Measurements from ENCODE around the gene GFOD1.

Gene GFOD1

DNA sequence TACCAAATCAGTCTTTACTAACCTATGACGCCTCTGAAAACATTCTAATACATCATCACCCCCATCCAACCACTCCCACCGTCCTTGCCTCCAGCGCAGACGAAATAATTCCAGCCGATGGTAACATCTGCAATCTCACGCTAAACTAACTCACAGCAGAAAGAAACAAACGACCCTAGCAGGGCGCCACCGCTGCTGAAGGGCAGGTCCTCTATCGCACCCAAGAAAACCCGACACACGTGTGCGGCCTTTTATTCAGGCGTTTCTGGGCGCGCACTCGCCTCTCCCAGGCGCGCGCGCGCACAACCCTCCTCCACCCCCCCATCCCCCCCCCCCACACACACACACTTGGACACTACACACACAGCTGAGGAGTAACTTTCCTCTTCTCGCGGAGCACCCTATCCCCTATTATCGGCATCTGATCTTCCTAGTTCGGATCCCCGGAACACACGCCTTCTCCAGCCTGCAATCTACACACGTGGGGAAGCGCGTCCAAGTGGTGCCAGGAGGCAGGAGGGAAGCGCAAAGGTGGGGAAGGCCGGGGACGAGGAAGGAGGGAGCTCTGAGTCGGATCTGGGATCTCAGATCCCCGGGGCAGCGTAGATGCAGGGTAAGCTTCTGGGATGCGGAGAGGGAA, 1.4 kb downstream of the GFOD1 start:
- DNase-seq: peak; percentile 48

DNA sequence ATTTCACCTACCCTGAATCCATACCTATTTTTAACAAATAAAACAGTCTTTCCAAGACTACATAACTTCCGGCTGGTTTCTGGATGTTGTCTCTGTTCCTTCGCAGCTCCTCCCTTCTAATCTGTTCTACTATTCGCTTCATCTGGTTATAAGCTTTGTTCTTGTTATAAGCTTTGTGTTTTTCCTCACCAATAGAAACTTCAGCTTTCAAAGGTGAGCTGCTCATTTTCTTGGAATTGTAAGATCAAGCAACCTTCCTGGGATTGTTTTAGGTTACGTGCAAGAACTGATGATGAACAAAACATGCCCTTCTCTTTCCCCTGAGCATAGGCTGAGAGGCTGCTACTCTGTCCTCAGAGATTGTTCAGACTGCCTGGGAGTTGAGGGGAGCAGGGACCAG, 2.1 kb downstream of the GFOD1 start:
- no peak for DNase-seq

DNA sequence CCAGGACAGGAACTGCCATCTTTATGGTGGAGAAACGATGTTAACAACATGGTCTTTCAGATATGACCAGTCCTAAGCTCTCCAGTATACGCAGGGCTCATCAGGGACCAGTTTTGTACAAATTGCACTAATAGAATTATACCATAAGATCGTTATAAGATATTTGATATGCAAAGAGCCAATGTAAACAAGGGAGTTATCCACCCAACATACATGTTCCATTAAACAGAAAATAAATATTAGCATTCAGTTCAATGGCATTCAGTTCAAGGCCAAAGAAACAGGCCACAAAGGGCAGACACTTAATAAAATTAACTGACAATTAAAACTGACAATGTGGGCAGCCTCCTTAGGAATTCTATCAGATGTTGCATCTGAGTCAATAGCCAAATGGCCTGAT, 2.6 kb downstream of the GFOD1 start:
- DNase-seq: no peak

GRCh38 chr6:13484138-13484708, 3.2 kb downstream of the GFOD1 start:
- no peak for DNase-seq

- DNase-seq: no peak
These were observed 6.5 kb downstream of the GFOD1 start for GRCh38 chr6:13480631-13481501.

DNA sequence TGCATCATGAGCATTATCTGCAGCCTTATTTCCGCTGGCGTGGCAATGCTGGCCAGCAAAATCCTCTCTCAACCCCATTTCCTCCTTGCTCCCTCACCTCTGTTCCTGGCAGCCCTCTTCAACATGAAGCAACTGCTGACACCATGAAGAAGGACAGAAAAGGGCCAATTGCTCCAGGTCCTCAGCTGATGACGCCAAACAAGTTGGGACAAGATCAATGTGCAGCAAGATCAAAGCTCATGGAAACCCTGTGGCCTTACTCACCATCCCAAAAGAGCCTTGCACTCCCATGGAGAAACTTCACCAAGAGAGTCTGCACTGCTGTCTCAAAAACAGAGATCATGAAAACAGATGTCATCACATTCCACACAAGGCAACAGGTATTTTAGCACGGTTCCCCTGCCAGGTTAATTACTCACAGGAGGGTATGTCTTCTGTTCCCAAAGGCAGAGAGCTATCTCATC, 7.4 kb downstream of the GFOD1 start:
- DNase-seq: no peak

GRCh38 chr6:13479206-13479800, 8.1 kb downstream of the GFOD1 start:
- no peak for DNase-seq

DNA sequence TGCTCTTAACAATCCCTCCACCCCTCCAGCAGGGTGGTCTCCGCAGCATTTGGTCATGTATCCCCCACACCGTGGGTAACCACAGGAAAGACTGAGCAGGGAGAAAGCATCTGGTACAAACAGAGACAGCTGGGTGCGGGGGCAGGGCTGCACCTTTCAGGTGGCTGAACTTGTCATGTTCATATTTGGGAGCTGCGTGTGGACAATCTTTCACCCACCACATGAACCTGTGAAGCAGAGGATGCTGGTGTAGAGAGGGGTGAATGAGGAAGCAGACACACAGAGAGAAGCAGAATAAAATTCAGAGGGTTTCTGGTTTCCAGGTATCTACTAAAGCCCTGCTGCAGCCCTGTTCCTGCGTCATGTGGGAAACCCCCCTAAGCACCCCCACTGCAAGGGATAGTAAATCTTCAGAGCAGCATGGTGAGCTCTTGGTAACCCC, 8.9 kb downstream of the GFOD1 start:
- DNase-seq: no peak

- no peak for DNase-seq
These were observed 12.6 kb downstream of the GFOD1 start for GRCh38 chr6:13474787-13475186.

DNA sequence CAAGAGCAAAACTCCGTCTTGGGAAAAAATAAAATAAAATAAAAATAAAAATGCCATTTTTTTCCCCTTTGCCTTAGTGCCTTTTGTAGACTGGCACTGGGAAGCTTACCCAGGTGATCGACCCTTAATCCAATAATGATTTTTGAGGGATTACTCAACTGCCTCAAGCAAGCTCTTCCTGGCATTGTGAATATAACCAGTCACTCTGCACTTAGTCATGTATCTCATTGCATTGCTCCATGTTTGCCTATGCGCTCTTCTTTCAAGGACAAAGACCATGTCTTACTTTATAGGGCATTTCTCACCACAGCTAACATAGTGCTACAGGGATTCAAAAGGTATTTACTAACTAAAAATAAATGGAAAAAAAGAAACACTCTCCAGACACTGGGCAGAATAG, 13.0 kb downstream of the GFOD1 start:
- no peak for DNase-seq

DNA sequence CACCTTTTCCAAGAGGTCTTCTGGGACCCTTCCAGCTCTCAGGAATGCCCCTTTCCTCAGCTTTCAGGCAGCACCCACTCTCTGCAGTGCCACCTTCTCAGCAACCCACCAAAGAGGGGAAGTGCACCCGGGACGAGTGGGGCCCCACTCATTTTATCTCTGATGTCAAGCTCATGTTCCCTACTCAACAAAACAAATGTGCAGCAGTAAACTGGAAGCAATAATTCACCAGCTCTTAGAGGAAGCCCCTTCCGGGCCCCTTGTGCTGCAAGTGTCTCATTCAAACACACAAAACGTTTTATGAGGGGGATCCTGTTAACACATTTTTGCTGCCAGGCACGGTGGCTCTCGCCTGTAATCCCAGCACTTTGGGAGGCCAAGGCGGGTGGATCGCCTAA, 13.6 kb downstream of the GFOD1 start:
- no peak for DNase-seq

DNA sequence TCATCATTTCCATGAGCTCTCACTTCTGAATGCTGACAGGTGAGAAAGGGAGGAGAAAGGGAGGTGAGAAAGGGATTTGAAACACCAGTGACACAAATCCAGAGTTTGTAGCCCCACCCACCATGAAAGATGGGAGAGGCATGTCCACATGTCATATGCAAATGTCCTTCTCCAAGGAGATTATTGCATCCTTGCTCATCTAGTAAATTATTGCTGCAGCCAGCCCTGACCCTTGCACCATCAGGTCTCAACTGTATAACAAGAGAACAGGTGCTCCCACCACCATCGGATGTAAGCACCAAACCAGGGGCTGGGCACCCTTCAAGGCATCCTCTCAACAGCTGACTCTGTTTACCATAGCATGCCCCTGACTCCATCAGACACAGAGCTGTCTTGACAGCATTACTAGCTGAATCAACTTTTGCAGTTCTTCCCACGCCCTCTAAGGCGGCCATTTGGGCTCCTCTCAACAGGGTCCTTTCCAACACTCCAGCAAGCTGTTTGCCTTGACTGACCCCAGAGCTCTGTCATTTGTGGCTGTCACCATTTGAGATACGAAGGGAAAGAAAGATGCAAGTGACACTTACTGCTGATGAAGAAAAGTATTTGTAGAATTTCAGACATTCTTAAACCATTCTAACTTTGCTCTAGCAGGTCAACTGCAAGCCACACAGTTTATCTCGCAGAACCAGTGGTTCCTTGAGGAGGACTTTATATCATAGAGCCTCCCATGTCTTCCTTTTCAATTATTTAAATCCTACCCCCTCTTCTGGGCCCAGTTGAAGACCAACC, 14.2 kb downstream of the GFOD1 start:
- DNase-seq: no peak

DNA sequence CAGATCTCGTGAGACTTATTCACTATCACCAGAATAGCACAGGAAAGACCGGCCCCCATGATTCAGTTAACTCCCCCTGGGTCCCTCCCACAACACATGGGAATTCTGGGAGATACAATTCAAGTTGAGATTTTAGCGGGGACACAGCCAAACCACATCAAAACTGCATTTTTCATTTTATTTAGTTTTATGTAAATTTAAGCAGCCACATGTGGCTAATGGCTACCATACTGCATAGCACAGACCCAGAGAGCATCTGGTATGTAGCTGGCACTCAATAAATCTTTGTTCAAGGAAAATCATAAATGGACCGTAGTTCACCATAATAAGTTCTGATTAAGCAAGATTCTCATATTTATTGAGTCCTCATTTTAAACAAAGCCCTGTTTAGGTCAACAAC, 15.3 kb downstream of the GFOD1 start:
- no peak for DNase-seq

DNA sequence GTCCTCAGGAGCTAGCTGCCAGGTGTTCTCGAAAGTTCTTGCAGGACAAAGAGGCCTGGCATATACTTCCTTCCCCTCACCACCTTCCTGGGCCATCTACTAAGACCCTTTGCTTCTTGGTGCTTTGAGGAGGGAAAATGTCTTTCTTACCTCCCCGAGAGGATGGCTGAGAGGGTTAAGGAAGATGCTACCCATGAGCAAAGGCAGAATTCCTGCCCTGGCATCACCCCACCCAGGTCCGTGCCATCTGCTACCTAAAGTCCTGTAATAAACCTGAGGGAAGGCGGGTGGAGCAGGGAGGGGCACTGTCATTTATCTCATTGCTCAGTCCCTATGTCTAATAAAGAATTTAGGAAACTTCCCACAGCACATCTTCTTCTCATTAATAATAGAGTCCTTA, 16.2 kb downstream of the GFOD1 start:
- DNase-seq: no peak

GRCh38 chr6:13470238-13471140, 16.9 kb downstream of the GFOD1 start:
- no peak for DNase-seq

DNA sequence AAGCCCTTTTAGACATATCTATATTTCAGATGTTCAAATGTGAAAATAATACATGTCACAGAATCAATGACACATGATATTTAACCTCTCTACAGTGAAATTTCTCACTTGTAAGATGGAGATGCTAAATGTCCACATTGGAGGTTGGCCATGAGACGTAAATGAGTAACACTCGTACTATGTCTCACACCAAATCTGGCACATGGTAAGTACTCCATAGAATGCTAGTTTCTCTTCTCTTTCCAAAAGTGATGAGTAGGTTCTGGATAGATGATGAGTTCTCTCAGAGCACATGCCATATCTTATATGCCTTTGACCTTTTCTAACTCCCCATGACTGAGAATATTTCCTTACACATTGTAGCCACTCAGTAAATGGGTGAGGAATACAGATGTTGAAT, 17.7 kb downstream of the GFOD1 start:
- no peak for DNase-seq

DNA sequence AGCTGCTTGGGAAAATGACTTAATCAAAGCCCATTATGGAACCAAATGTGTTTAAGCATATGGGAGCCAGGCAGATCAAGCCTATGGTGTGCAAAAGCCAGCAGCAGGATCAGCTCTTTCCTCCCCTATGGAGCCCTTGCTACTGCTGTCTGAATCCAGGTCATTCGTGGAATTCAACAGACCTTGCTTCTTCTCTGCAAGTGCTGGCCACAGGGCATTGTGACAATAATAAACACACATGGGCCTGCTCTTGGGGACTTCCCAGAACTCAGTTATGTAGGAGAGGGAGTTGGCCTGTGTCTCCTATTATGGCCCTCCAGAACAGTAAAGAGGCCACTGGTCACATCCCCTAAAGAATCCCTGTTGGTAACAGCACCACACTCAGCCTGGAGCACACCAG, 18.6 kb downstream of the GFOD1 start:
- no peak for DNase-seq

DNA sequence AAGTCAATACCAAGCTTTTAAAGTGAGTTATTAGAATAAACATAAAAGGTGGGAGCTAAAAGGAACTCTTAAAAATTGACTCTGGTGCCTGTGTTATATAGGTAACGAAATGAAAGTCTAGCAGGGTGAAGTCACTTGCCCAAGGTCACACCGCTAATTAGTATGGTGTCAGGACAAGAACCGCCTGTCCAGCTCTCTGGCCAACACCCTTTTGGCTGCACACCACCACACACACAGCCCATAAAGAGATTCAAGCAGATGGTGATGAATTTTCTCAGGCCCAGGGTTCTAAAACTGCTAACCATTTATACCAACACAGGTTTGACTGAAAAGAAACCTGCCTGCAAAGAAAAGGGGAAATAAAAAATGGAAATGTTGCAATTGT, 20.2 kb downstream of the GFOD1 start:
- DNase-seq: no peak

DNA sequence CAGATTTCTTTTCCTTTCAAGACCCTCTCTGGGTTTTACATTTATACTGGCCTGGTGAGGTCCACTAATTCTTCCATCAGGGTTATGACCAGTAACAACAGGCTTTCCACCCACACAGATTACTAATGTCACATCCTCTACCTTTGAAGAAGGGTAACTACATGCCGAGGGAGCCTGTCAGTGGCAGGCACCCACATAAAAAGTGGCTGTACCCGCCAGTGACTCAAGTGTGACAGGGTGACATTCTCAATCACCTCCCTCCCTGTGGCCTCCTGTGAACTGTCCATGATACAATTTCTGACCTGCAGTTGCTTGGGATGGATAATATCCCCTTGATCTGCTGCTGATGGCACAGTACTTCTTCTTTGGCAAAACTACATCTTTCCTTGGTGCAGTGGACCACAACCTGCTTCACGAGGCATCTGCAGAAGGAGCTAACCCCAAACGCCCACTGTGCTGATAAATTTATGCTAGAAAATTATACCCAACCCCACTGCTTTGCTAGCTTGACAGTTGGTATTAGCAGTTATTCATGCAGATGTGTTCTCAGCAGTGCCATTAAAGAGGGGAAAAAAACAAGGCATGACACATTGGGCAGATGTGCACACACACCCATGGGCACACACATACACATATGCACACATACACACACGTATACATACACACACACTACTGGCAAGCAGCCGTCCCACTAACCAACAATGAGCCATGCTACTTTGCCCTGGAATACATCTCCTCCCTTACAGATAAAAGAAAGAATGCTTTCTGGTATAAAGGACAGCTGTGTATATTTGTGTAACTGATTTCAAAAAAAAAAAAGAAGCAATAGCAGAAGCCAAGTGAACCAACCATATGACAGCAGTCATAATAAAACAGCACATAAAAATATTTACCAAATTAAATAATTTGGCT, 20.8 kb downstream of the GFOD1 start:
- DNase-seq: no peak

GRCh38 chr6:13465734-13466133, 21.7 kb downstream of the GFOD1 start:
- no peak for DNase-seq
